ENCODE data around the gene IBA57.

IBA57 gene

GRCh38 chr1:228165372-228166169, at the start of gene IBA57:
Gene IBA57, plus strand, starts transcription at chr1:228165804. Its CDS starts 13 bp downstream, at chr1:228165817.
- DNase-seq, result peak; percentile 99

- no peak for DNase-seq
Measured at GRCh38 chr1:228117335-228117734, 48.3 kb upstream of the IBA57 start.

DNA sequence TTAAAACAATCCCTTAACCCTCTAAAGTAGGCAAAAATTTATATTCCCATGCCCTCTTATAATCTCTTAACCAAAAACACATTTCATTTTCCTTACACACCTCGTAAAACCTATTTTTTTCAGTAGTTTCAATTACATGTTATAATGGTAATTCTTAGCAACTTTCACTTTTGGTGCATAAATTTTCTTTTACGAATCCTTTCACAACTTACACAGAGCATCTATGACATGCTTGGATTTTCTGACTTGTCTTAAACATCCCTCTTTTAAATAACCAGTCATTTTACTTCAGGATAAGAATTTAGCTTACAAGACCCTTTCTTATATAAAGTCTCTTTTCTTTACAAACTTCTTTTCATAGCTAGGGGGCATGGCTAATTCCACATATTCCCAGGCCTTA, 47.6 kb upstream of the IBA57 start:
- DNase-seq, result no peak

GRCh38 chr1:228120351-228120750, 45.3 kb upstream of the IBA57 start:
- no peak for DNase-seq

- DNase-seq, result no peak
Measured at GRCh38 chr1:228120857-228121489, 44.6 kb upstream of the IBA57 start.

DNA sequence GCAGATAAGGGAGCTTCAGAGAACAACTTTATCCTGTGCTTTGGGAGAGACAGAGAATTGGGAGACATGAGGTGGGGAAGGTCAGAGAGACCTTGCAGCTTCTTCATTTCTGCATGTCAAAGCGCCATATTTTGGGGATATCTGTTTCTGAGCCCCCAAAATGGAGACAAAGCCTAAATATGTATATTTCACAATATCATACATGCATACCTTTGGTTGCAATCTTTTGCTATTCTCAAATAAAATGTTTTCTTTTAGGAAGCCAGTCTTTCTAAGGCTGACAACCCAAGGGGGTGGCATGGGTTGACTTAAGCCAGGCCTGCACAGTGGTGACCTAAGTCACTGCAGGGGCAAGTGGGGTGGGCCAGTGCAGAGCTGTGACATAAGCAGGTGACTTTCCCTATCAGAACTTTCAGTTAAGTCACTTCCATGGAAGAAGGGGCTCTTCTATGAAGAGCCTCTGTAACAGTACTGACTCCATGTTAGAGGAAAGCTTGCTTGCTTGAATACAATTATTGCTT, 42.6 kb upstream of the IBA57 start:
- DNase-seq, result no peak

GRCh38 chr1:228123505-228123904, 42.1 kb upstream of the IBA57 start:
- DNase-seq, result no peak

- no peak for DNase-seq
Measured at GRCh38 chr1:228125185-228125584, 40.4 kb upstream of the IBA57 start.

- no peak for DNase-seq
Measured at GRCh38 chr1:228131766-228132165, 33.8 kb upstream of the IBA57 start.

- DNase-seq, result no peak
Measured at GRCh38 chr1:228134591-228134990, 31.0 kb upstream of the IBA57 start.

- no peak for DNase-seq
Measured at GRCh38 chr1:228136901-228137300, 28.7 kb upstream of the IBA57 start.

DNA sequence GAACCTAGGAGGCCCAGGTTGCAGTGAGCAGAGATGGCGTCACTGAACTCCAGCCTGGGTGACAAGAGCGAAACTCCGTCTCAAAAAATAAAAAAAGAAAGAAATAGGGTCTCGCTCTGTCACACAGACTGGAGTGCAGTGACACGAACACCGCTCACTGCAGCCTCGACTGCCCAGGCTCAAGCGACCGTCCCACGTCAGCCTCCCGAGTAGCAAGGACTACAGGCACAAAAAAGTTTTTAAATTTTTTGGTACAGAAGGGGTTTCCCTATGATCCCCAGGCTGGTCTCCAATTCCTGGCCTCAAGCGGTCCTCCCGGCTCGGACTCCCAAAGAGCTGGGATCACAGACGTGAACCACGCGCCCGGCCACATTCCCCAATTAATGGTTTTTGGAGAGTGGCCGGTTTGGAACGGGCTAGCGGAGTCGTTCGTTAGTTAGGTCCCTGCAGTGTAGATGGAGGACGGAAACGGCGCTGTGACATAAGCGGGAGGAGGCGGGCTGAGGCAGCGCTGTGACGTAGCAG, 26.1 kb upstream of the IBA57 start:
- no peak for DNase-seq

DNA sequence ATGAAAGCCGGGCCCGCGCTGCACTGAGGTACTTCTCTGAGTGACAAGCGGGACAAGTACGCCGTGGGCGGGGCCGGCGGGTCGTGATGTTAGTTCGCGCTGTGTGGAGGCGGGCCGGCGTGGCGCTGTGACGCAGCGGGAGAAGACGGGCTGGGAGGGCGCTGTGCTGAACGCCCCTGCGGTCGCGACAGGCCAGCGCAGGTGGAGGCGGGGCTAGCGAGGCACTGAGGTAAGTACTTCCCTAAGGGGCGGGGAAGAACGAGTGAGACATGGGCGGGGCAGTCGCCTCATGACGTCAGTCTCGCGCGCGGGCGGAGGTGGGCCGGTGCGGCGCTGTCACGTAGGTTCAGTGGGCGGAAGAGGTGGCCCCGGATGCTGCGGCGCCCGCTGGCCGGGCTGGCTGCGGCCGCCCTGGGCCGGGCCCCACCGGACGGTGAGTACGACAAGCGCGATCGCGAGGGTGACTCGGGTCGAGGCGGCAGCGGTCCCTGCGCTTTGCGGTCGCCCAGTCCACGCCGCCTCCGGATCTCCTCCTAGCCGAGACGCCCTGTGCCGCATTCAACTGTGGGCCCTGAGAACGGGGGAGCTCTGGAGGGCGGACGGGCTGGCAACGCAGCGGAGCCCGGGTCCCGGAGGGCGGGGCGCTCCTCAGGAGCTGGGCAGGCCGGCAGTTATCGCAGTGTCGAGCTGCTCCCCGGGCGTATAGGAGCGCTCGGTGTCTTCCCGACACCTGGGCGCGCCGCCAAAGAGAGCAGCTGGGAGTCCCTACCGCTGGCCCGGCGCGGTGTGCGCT, 25.5 kb upstream of the IBA57 start, which contains the start of gene GUK1:
Gene GUK1, plus strand, starts transcription at position 349 of the 793 bp plus-strand sequence. Its CDS starts 24 bp downstream, at position 373.
- peak; percentile 100 for DNase-seq

DNA sequence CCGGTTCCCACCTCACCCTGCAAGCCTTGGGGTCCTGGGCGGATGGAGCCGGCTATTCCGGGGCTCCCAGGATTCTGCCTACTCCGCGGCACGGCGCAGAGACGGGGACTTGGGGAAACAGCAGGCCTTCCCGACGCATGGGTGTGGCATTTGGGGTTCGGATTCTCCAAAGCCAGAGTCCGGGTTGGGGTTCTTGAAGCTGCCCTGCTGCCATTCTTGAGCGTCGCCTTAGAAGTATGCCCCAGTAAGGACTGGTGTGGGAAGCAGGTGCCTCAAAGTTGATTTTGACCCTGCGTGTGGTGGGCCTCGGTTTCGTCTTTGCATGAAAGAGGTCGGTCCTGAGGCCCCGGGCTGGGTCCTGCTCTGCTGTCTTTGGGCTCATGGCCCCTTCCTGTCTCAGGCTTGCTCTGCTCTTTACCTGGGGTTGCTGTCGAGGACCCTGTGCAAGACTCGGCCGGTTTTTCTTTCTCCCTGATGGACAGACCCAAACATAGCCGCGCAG, 24.8 kb upstream of the IBA57 start:
- DNase-seq, result no peak

- no peak for DNase-seq
Measured at GRCh38 chr1:228141226-228142044, 24.2 kb upstream of the IBA57 start.

- no peak for DNase-seq
Measured at GRCh38 chr1:228142155-228142691, 23.4 kb upstream of the IBA57 start.

- DNase-seq, result no peak
Measured at GRCh38 chr1:228142701-228143136, 22.9 kb upstream of the IBA57 start.

DNA sequence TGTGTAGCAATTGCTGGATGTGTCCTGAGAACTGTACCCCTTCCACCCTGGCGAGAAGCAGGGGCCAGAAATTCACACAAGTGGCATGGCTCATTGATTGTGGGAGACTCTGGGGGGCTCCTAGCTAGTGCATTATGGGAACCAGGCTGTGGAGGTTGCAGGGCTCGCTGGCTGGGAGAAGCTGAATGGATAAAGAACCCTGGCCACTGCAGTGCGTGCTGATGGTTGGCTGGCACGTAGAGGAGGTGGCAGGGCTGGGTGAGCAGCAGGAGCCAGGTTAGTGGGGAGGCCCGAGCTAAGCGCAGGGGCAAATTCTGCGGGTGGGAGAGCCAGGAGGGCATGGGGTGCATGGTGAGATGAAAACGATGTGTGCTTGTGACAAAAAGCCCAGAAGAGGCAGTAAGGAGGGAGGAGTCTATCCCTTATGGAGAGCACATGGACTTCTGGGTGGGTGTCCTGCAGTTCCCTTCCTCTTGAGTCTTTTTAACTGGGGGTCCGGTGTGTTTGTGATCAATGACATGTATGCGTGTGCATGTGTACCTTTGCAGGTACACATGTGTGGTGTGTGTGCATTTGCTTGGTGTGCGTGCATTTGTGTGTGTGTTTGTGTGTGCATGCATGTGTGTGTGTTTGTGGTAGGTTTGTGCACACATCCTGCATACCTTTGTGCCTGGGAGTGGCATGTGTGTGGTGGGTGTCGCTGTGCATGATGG, 22.0 kb upstream of the IBA57 start:
- no peak for DNase-seq

DNA sequence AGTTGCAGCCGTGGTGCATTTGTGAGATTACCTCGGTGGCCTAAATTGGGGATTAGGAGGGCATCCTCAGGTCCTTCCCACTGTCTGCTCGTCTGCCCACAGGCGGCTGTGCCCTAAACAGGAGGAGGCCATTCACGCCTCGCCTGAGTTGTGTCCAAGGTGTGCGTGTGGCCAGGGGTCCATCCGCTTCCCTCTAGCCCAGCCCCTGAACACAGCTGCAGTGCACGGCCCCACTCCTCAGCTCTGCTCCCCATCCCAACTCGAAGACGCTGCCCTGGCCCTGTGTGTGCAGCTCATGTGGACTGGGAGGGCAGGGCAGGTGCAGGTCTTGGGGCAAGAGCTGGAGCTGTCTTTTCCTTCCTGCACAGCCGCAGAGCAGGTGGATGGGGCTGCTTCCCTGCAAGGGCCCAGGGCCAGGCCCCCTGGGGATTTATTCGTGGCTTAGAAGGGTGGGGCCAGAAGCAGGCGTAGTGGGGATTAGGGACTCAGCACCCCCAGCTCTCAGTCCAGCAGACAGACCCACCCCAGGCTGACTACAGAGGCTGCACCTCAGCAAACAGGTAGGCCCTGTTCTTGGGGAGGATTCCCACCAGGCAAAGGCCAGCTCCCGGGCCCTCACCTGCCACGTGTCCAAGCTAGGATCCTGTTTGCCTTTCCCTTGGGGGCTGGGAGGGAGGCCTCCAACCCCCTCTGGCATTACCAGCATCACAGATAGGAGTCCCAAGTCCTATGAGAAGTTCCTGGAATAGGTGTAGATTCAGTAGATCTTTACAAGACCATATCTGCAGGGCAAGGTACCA, 21.2 kb upstream of the IBA57 start:
- no peak for DNase-seq

- no peak for DNase-seq
Measured at GRCh38 chr1:228144993-228145343, 20.6 kb upstream of the IBA57 start.
